Measurements from ENCODE around the gene ZC3H7B. TPM values are rescaled to one million over a fixed set of nuclear protein-coding genes. Genes with fewer than 3 reads are reported as not detected.

Gene ZC3H7B
- polyA plus RNA-seq, 2 donors, result 13.9 to 23.1 TPM

- peaks cover 8 to 20% of the 10 kb centered on the region in 2 donors for H3K4me1 ChIP-seq (ENCODE audit: control insufficient read depth in 2 of 2, insufficient read depth in 2 of 2, low read length in 1 of 2)
- 3 to 4% methylated on average over 20 to 21 of the region's 21 CpGs for WGBS, 2 donors
- no peaks in the 10 kb centered on the region for H3K36me3 ChIP-seq (ENCODE audit: control insufficient read depth in 2 of 2, insufficient read depth in 2 of 2, low read length in 1 of 2)
- peak overlapping the region; percentile 28 to 31 for H3K4me3 ChIP-seq (ENCODE audit: low read depth in 1 of 2, low read length in 2 of 2)
- H3K9me3 ChIP-seq (ENCODE audit: control insufficient read depth in 2 of 2, insufficient read depth in 1 of 2, low read depth in 1 of 2, low read length in 1 of 2), result no peaks in the 10 kb centered on the region
- H3K27ac ChIP-seq (ENCODE audit: low read depth in 2 of 2, low read length in 1 of 2), result peak overlapping the region; percentile 45 to 82
- no peaks in the 10 kb centered on the region for H3K27me3 ChIP-seq (ENCODE audit: control insufficient read depth in 1 of 2, insufficient read depth in 2 of 2, low read length in 2 of 2)
Measured at GRCh38 chr22:41367039-41367679, 65.8 kb downstream of the ZC3H7B start.

- WGBS, 2 donors, result 37 to 39% methylated on average over 17 to 18 of the region's 18 CpGs
- no peaks in the 10 kb centered on the region for H3K27me3 ChIP-seq (ENCODE audit: control insufficient read depth in 1 of 2, insufficient read depth in 2 of 2, low read length in 2 of 2)
- no peaks in the 10 kb centered on the region for H3K9me3 ChIP-seq (ENCODE audit: control insufficient read depth in 2 of 2, insufficient read depth in 1 of 2, low read depth in 1 of 2, low read length in 1 of 2)
- peak overlapping the region; percentile 23 to 82 for H3K27ac ChIP-seq (ENCODE audit: low read depth in 2 of 2, low read length in 1 of 2)
- H3K4me3 ChIP-seq (ENCODE audit: low read depth in 1 of 2, low read length in 2 of 2), result peak overlapping the region; percentile 28 to 31
- H3K36me3 ChIP-seq (ENCODE audit: control insufficient read depth in 2 of 2, insufficient read depth in 2 of 2, low read length in 1 of 2), result no peaks in the 10 kb centered on the region
- peaks cover 8 to 20% of the 10 kb centered on the region in 2 donors for H3K4me1 ChIP-seq (ENCODE audit: control insufficient read depth in 2 of 2, insufficient read depth in 2 of 2, low read length in 1 of 2)
Measured at GRCh38 chr22:41367680-41368542, 66.6 kb downstream of the ZC3H7B start.

- Histone ChIP-seq H3K27ac (ENCODE audit: low read depth in 2 of 2, low read length in 1 of 2) (peak overlapping the region in 1 of 2 donors; percentile 82), H3K4me3 (ENCODE audit: low read depth in 1 of 2, low read length in 2 of 2) (peak overlapping the region in 1 of 2 donors; percentile 8), H3K4me1 (ENCODE audit: control insufficient read depth in 2 of 2, insufficient read depth in 2 of 2, low read length in 1 of 2) (peaks cover 8 to 20% of the 10 kb centered on the region in 2 donors), H3K36me3 (ENCODE audit: control insufficient read depth in 2 of 2, insufficient read depth in 2 of 2, low read length in 1 of 2) (no peaks in the 10 kb centered on the region), H3K27me3 (ENCODE audit: control insufficient read depth in 1 of 2, insufficient read depth in 2 of 2, low read length in 2 of 2) (no peaks in the 10 kb centered on the region), H3K9me3 (ENCODE audit: control insufficient read depth in 2 of 2, insufficient read depth in 1 of 2, low read depth in 1 of 2, low read length in 1 of 2) (no peaks in the 10 kb centered on the region)
- 37 to 43% methylated on average over 19 of the region's 19 CpGs for WGBS, 2 donors
Measured at GRCh38 chr22:41368543-41369423, 67.5 kb downstream of the ZC3H7B start.

- Histone ChIP-seq H3K4me3 (ENCODE audit: low read depth in 1 of 2, low read length in 2 of 2) (no peak overlapping the region), H3K9me3 (ENCODE audit: control insufficient read depth in 2 of 2, insufficient read depth in 1 of 2, low read depth in 1 of 2, low read length in 1 of 2) (no peaks in the 10 kb centered on the region), H3K27me3 (ENCODE audit: control insufficient read depth in 1 of 2, insufficient read depth in 2 of 2, low read length in 2 of 2) (no peaks in the 10 kb centered on the region), H3K36me3 (ENCODE audit: control insufficient read depth in 2 of 2, insufficient read depth in 2 of 2, low read length in 1 of 2) (no peaks in the 10 kb centered on the region), H3K27ac (ENCODE audit: low read depth in 2 of 2, low read length in 1 of 2) (peak overlapping the region in 1 of 2 donors; percentile 82), H3K4me1 (ENCODE audit: control insufficient read depth in 2 of 2, insufficient read depth in 2 of 2, low read length in 1 of 2) (peaks cover 8 to 20% of the 10 kb centered on the region in 2 donors)
- 35 to 37% methylated on average over 3 of the region's 3 CpGs for WGBS, 2 donors
Measured at GRCh38 chr22:41369424-41369745, 68.1 kb downstream of the ZC3H7B start.

GRCh38 chr22:41369837-41370236 is 68.5 kb downstream of the ZC3H7B start:
- peaks cover 8 to 20% of the 10 kb centered on the region in 2 donors for H3K4me1 ChIP-seq (ENCODE audit: control insufficient read depth in 2 of 2, insufficient read depth in 2 of 2, low read length in 1 of 2)
- no peak overlapping the region for H3K27ac ChIP-seq (ENCODE audit: low read depth in 2 of 2, low read length in 1 of 2)
- 66 to 86% methylated on average over 9 of the region's 9 CpGs for WGBS, 2 donors

GRCh38 chr22:41377846-41378245 is 76.5 kb downstream of the ZC3H7B start:
- Histone ChIP-seq H3K9me3 (ENCODE audit: control insufficient read depth in 2 of 2, insufficient read depth in 1 of 2, low read depth in 1 of 2, low read length in 1 of 2) (no peaks in the 10 kb centered on the region), H3K36me3 (ENCODE audit: control insufficient read depth in 2 of 2, insufficient read depth in 2 of 2, low read length in 1 of 2) (no peaks in the 10 kb centered on the region), H3K4me3 (ENCODE audit: low read depth in 1 of 2, low read length in 2 of 2) (no peak overlapping the region), H3K27me3 (ENCODE audit: control insufficient read depth in 1 of 2, insufficient read depth in 2 of 2, low read length in 2 of 2) (no peaks in the 10 kb centered on the region), H3K4me1 (ENCODE audit: control insufficient read depth in 2 of 2, insufficient read depth in 2 of 2, low read length in 1 of 2) (peaks cover 2 to 4% of the 10 kb centered on the region in 2 donors), H3K27ac (ENCODE audit: low read depth in 2 of 2, low read length in 1 of 2) (peak overlapping the region; percentile 19 to 47)
- 48 to 50% methylated on average over 6 of the region's 6 CpGs for WGBS, 2 donors

More at GRCh38 chr22:41369837-41370236, 68.5 kb downstream of the ZC3H7B start:
- no peaks in the 10 kb centered on the region for H3K9me3 ChIP-seq (ENCODE audit: control insufficient read depth in 2 of 2, insufficient read depth in 1 of 2, low read depth in 1 of 2, low read length in 1 of 2)
- H3K27me3 ChIP-seq (ENCODE audit: control insufficient read depth in 1 of 2, insufficient read depth in 2 of 2, low read length in 2 of 2), result no peaks in the 10 kb centered on the region
- no peaks in the 10 kb centered on the region for H3K36me3 ChIP-seq (ENCODE audit: control insufficient read depth in 2 of 2, insufficient read depth in 2 of 2, low read length in 1 of 2)
- no peak overlapping the region for H3K4me3 ChIP-seq (ENCODE audit: low read depth in 1 of 2, low read length in 2 of 2)

GRCh38 chr22:41380993-41381328 is 79.6 kb downstream of the ZC3H7B start:
- no peaks in the 10 kb centered on the region for H3K36me3 ChIP-seq (ENCODE audit: control insufficient read depth in 2 of 2, insufficient read depth in 2 of 2, low read length in 1 of 2)
- WGBS, 2 donors, result 1 to 2% methylated on average over 18 to 22 of the region's 22 CpGs
- peak overlapping the region; percentile 52 to 53 for H3K4me3 ChIP-seq (ENCODE audit: low read depth in 1 of 2, low read length in 2 of 2)
- no peaks in the 10 kb centered on the region for H3K9me3 ChIP-seq (ENCODE audit: control insufficient read depth in 2 of 2, insufficient read depth in 1 of 2, low read depth in 1 of 2, low read length in 1 of 2)
- peaks cover 2 to 4% of the 10 kb centered on the region in 2 donors for H3K4me1 ChIP-seq (ENCODE audit: control insufficient read depth in 2 of 2, insufficient read depth in 2 of 2, low read length in 1 of 2)
- H3K27me3 ChIP-seq (ENCODE audit: control insufficient read depth in 1 of 2, insufficient read depth in 2 of 2, low read length in 2 of 2), result no peaks in the 10 kb centered on the region
- H3K27ac ChIP-seq (ENCODE audit: low read depth in 2 of 2, low read length in 1 of 2), result peak overlapping the region; percentile 98 to 100

GRCh38 chr22:41381329-41382097 is 80.2 kb downstream of the ZC3H7B start, which contains the start of gene TEF:
TSS of gene TEF (plus strand) at chr22:41381942. CDS start at chr22:41382045, 103 bp downstream.
- Histone ChIP-seq H3K27me3 (ENCODE audit: control insufficient read depth in 1 of 2, insufficient read depth in 2 of 2, low read length in 2 of 2) (no peaks in the 10 kb centered on the region), H3K36me3 (ENCODE audit: control insufficient read depth in 2 of 2, insufficient read depth in 2 of 2, low read length in 1 of 2) (no peaks in the 10 kb centered on the region), H3K4me1 (ENCODE audit: control insufficient read depth in 2 of 2, insufficient read depth in 2 of 2, low read length in 1 of 2) (peaks cover 2 to 4% of the 10 kb centered on the region in 2 donors), H3K4me3 (ENCODE audit: low read depth in 1 of 2, low read length in 2 of 2) (peak within 1 kb of the TSS; percentile 71 to 76), H3K27ac (ENCODE audit: low read depth in 2 of 2, low read length in 1 of 2) (peak within 1 kb of the TSS; percentile 98 to 100), H3K9me3 (ENCODE audit: control insufficient read depth in 2 of 2, insufficient read depth in 1 of 2, low read depth in 1 of 2, low read length in 1 of 2) (no peaks in the 10 kb centered on the region)
- 1% methylated on average over 72 to 84 of the region's 84 CpGs for WGBS, 2 donors

Measured in esophagus (tissue), 2 donors.